GM10266 (cell line): ENCODE measurements around the gene CD300LF.

ENCODE experiments used
- DNase-seq: peaks from one replicate; pipeline ENCODE4 v3.0.0; 2012; ENCODE audit errors: extremely low spot score
- CTCF ChIP-seq: IDR thresholded peaks from 2 replicates; pipeline ENCODE4 v1.5.1; 2012; ENCODE audit warnings: mild to moderate bottlenecking, low read depth; ENCODE audit not compliant: control insufficient read depth, insufficient read depth; ENCODE audit errors: missing control alignments

CD300LF gene

GRCh38 chr17:74729368-74729767 lies 16.6 kb upstream of the CD300LF start:
- DNase-seq: no peak
- TF ChIP-seq CTCF: no peak

GRCh38 chr17:74728702-74729075 lies 16.0 kb upstream of the CD300LF start:
- no peak for DNase-seq
- TF ChIP-seq CTCF: no peak

GRCh38 chr17:74728033-74728701 lies 15.4 kb upstream of the CD300LF start:
- no peak for DNase-seq
- TF ChIP-seq CTCF: no peak

- no peak for DNase-seq
- TF ChIP-seq CTCF: no peak
Observed at GRCh38 chr17:74725111-74725510, 12.4 kb upstream of the CD300LF start.

- no peak for DNase-seq
- no peak for TF ChIP-seq CTCF
Observed at GRCh38 chr17:74723891-74724290, 11.2 kb upstream of the CD300LF start.

GRCh38 chr17:74722782-74723181 lies 10.1 kb upstream of the CD300LF start:
- no peak for TF ChIP-seq CTCF
- DNase-seq: no peak

- DNase-seq: no peak
- TF ChIP-seq CTCF: no peak
Observed at GRCh38 chr17:74720506-74720905, 7.8 kb upstream of the CD300LF start.
